ENCODE results near the gene VKORC1L1.

VKORC1L1 gene

DNA sequence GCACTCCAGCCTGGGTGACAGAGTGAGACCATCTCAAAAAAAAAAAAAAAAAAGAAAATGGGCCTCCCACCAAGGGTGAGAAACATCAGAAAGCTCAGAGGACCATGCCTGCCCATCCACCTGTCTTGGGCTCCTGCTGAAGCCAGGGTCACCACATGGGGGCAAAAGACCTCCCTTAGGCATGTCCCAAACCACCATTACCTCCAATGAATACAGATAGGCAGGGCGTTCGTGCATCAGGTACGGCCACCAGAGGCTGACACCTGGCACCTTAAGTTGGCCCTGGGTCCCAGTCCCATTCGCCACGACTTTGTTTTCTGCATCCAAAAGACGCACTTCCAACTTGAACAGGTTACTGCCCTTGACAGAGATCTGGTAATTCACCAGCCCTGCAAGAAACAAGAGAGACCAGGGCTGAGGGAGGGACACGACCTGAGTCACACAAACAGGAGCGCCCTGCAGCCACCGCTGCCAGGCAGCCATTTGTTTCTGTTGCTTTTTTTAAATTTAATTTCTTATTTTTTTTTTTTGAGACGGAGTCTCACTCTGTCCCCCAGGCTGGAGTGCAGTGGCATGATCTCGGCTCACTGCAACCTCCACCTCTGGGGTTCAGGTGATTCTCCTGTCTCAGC, 103.1 kb downstream of the VKORC1L1 start:
- no peak for FAIRE-seq
- TF ChIP-seq, protein P1, sequence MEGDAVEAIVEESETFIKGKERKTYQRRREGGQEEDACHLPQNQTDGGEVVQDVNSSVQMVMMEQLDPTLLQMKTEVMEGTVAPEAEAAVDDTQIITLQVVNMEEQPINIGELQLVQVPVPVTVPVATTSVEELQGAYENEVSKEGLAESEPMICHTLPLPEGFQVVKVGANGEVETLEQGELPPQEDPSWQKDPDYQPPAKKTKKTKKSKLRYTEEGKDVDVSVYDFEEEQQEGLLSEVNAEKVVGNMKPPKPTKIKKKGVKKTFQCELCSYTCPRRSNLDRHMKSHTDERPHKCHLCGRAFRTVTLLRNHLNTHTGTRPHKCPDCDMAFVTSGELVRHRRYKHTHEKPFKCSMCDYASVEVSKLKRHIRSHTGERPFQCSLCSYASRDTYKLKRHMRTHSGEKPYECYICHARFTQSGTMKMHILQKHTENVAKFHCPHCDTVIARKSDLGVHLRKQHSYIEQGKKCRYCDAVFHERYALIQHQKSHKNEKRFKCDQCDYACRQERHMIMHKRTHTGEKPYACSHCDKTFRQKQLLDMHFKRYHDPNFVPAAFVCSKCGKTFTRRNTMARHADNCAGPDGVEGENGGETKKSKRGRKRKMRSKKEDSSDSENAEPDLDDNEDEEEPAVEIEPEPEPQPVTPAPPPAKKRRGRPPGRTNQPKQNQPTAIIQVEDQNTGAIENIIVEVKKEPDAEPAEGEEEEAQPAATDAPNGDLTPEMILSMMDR (IDR thresholded peaks at IDR 0.05; ENCODE audit: insufficient read depth, missing control alignments), result no peak
- DNase-seq (ENCODE audit: insufficient read length, low spot score), result no peak

GRCh38 chr7:65976659-65977196, 103.9 kb downstream of the VKORC1L1 start:
- DNase-seq (ENCODE audit: insufficient read length, low spot score) (no peak), FAIRE-seq (no peak)
- TF ChIP-seq, protein P1 (IDR thresholded peaks at IDR 0.05; ENCODE audit: insufficient read depth, missing control alignments), result no peak

GRCh38 chr7:65978891-65979582, 106.2 kb downstream of the VKORC1L1 start:
- FAIRE-seq (no peak), DNase-seq (ENCODE audit: insufficient read length, low spot score) (no peak)
- TF ChIP-seq, protein P1 (IDR thresholded peaks at IDR 0.05; ENCODE audit: insufficient read depth, missing control alignments), result no peak

GRCh38 chr7:65979583-65980477, 107.0 kb downstream of the VKORC1L1 start:
- TF ChIP-seq, protein P1 (IDR thresholded peaks at IDR 0.05; ENCODE audit: insufficient read depth, missing control alignments), result no peak
- no peak for FAIRE-seq
- DNase-seq (ENCODE audit: insufficient read length, low spot score), result no peak

DNA sequence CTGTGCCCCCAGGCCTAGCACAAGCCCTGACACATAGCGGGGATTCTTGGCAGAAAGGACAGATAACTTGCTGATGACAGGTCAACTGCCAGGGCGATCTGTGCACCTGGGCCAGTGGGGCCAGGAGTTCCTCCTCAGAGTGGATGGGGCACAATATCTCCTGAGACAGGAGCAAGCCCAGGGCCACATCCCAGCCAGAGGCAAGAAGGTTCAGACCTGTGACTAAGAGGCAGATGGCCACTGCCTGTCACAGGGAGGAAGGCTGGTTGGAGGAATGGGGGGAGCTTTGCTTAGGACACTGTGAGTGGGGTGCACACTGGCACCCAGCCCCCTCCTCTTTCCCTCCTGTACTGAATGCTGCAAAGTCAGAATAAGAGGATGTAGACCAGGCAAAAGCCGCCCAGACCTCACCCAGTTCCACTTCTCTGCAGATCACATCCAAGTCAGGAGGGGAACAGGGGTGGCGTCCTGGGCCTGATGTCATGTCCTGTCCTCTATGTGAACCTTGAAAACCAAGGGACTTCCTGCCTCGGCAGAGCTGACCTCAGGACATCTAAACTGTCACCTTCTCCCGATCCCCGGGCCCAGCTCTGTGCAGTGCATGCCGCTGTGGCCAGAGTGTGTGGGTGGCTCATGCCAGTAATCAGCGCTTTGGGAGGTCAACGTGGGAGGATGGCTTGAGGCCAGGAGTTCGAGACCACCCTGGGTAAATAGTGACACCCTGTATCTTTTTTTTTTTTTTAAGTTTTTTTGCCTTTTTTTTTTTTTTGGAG, 107.8 kb downstream of the VKORC1L1 start:
- no peak for DNase-seq (ENCODE audit: insufficient read length, low spot score)
- no peak for FAIRE-seq
- TF ChIP-seq, protein P1 (IDR thresholded peaks at IDR 0.05; ENCODE audit: insufficient read depth, missing control alignments), result no peak

- TF ChIP-seq, protein P1 (IDR thresholded peaks at IDR 0.05; ENCODE audit: insufficient read depth, missing control alignments), result no peak
- DNase-seq (ENCODE audit: insufficient read length, low spot score) (peak; percentile 94), FAIRE-seq (no peak)
Measured at GRCh38 chr7:65981965-65982792, 109.3 kb downstream of the VKORC1L1 start, which contains the start of gene GUSB. TSS of gene GUSB (minus strand) at chr7:65982213. CDS start at chr7:65982183, 30 bp downstream.
